Esophagus muscularis mucosa (tissue), 4 donors: ENCODE measurements around the gene SLC4A1. TPM values are rescaled to one million over a fixed set of nuclear protein-coding genes. Genes with fewer than 3 reads are reported as not detected.

ENCODE experiments used
- DNase-seq: peaks from one replicate; pipeline ENCODE4 v3.0.0-alpha.2; 2017; ENCODE audit errors: extremely low spot score
- H3K27ac ChIP-seq, 4 donors: fragments of 200-600 bp; sonication (generic); replicated peaks in 1 of 4; 1 replicate in 3 of 4; 2 replicates in 1 of 4; pipeline ENCODE4 v1.5.1; 2016 to 2019; ENCODE audit warnings: mild to moderate bottlenecking in 1 of 4
- H3K27me3 ChIP-seq, 4 donors: fragments of 200-600 bp; sonication (generic); one replicate each; pipeline versions ENCODE4 v1.5.1 to v1.6.0; 2016 to 2019
- H3K36me3 ChIP-seq, 4 donors: fragments of 200-600 bp; sonication (generic); one replicate each; pipeline ENCODE4 v1.5.1; 2016 to 2019
- H3K4me1 ChIP-seq, 4 donors: fragments of 200-600 bp; sonication (generic); one replicate each; pipeline ENCODE4 v1.5.1; 2016 to 2019
- H3K4me3 ChIP-seq, 4 donors: fragments of 200-600 bp; sonication (generic); 1 replicate in 2 of 4; 2 replicates in 2 of 4; pipeline ENCODE4 v1.5.1; 2016 to 2019; ENCODE audit warnings: mild to moderate bottlenecking in 4 of 4, moderate library complexity in 1 of 4
- H3K9me3 ChIP-seq, 4 donors: fragments of 200-600 bp; sonication (generic); 1 replicate in 3 of 4; 2 replicates in 1 of 4; pipeline ENCODE4 v1.5.1; 2016 to 2019
- CTCF ChIP-seq, 3 experiments: fragments of 200-600 bp in 2 of 3; fragments of 450-650 bp in 1 of 3; sonication (generic) in 2 of 3; IDR thresholded peaks; one replicate each; pipeline ENCODE4 v1.5.1; 2017 to 2019; ENCODE audit warnings: antibody characterized with exemption in 3 of 3, mild to moderate bottlenecking in 2 of 3, moderate library complexity in 1 of 3
- EP300 ChIP-seq: sonication (generic); formaldehyde crosslinking; IDR thresholded peaks from one replicate; pipeline ENCODE4 v1.6.1; 2017; ENCODE audit warnings: antibody characterized with exemption
- POLR2A ChIP-seq: fragments of 450-650 bp; IDR thresholded peaks from one replicate; pipeline ENCODE4 v1.6.1; 2017; ENCODE audit warnings: antibody characterized with exemption, moderate library complexity, mild to moderate bottlenecking, low read depth
- POLR2AphosphoS5 ChIP-seq, 2 donors: sonication (generic); formaldehyde crosslinking; IDR thresholded peaks; one replicate each; pipeline ENCODE4 v1.6.1; 2017; ENCODE audit warnings: antibody characterized with exemption in 2 of 2
- WGBS: methylation state at CpG from one replicate; pipeline ENCODE4 v1.1.5; 2018; 5-methylcytosine and 5-hydroxymethylcytosine counted together
- intact Hi-C: fragments of 100-400 bp; cut with DNase I; formaldehyde crosslinking; loops from one replicate; pipeline ENCODE4 v1.15.1; 2023
- total RNA-seq, 4 donors: library from RNA; depleted of rRNA; stranded (reverse); fragments of >200 nt; gene quantifications; one replicate each; pipeline versions ENCODE4 v1.1.0 to v1.2.1, GENCODE V29; 2016

Gene SLC4A1
- total RNA-seq, 4 donors from 2014 or later, result 0.11 to 2.0 (median 0.19) TPM; not detected in 1

DNA sequence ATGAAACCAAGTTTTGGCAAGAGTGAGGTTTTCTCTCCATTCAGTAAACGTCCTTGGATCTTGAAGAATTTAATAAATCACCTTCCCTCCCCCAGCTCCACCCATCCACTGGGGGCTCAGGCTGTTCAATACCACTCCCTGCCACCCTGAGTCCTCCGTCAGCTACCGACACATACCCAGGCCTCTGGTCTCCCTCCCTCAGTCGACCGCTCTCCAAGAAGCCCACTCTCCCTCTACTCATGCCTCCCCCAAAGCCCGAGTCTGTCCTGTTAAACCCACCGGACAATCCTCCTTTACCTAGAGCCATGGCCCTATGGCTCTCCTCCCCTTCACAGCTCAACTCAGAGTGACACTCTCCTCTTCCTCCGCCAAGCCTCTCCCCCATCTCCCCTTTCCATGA lies 19.7 kb upstream of the SLC4A1 start:
- Histone ChIP-seq H3K27ac (no peak overlapping the region), H3K36me3 (no peaks in the 10 kb centered on the region), H3K4me3 (no peak overlapping the region), H3K4me1 (no peaks in the 10 kb centered on the region), H3K27me3 (peaks cover 0 to 12% (median 0%) of the 10 kb centered on the region in 4 donors), H3K9me3 (no peaks in the 10 kb centered on the region)
- 76% methylated on average over 8 of the region's 8 CpGs for WGBS
- intact Hi-C loops, result no loop called here
- DNase-seq, result no peak
- TF ChIP-seq CTCF (IDR thresholded peaks at IDR 0.05) (no peak), EP300 (no peak), POLR2A (no peak), POLR2AphosphoS5 (IDR thresholded peaks at IDR 0.05) (no peak)

DNA sequence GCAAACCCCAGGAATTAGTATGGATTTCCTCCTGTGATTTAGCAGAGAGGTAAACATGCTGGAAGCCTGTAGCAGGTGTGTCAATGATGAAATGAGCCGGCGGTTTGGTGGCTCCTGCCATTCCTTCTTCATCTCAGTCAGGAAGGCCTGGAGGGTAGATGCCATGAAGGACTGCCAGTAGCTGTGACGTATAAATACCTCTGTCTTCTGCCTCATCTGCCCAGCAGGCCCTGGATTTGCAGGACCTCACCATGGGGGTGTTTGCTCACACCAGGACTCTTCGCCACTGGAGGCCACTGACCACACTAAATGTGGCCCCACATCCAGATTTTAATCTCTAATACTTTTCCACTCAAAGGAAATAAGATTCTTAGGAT lies 16.1 kb upstream of the SLC4A1 start:
- peaks cover 11 to 16% (median 13%) of the 10 kb centered on the region in 4 donors for H3K4me1 ChIP-seq
- H3K27me3 ChIP-seq, result peaks cover 0 to 12% (median 0%) of the 10 kb centered on the region in 4 donors
- no peaks in the 10 kb centered on the region for H3K9me3 ChIP-seq
- H3K36me3 ChIP-seq, result no peaks in the 10 kb centered on the region
- TF ChIP-seq CTCF (IDR thresholded peaks at IDR 0.05) (no peak), POLR2AphosphoS5 (IDR thresholded peaks at IDR 0.05) (no peak), POLR2A (no peak)
- intact Hi-C loops, result no loop called here
- H3K27ac ChIP-seq, result no peak overlapping the region
- no peak overlapping the region for H3K4me3 ChIP-seq
- 97% methylated on average over 4 of the region's 4 CpGs for WGBS
- no peak for DNase-seq

GRCh38 chr17:44283344-44284023 lies 15.5 kb upstream of the SLC4A1 start:
- Histone ChIP-seq H3K4me1 (peaks cover 11 to 17% (median 14%) of the 10 kb centered on the region in 4 donors), H3K9me3 (no peaks in the 10 kb centered on the region), H3K36me3 (no peaks in the 10 kb centered on the region), H3K27me3 (peaks cover 0 to 12% (median 0%) of the 10 kb centered on the region in 4 donors), H3K4me3 (no peak overlapping the region), H3K27ac (no peak overlapping the region)
- no peak for TF ChIP-seq POLR2A
- no peak for TF ChIP-seq POLR2AphosphoS5 (IDR thresholded peaks at IDR 0.05)
- TF ChIP-seq EP300, result no peak
- TF ChIP-seq CTCF (IDR thresholded peaks at IDR 0.05), result no peak
- intact Hi-C loops, result no loop called here
- no peak for DNase-seq
- WGBS, result 75% methylated on average over 6 of the region's 8 CpGs

GRCh38 chr17:44282264-44282663 lies 14.3 kb upstream of the SLC4A1 start:
- Histone ChIP-seq H3K4me1 (peaks cover 11 to 17% (median 14%) of the 10 kb centered on the region in 4 donors), H3K9me3 (no peaks in the 10 kb centered on the region), H3K4me3 (no peak overlapping the region), H3K27me3 (peaks cover 0 to 2% (median 0%) of the 10 kb centered on the region in 4 donors), H3K36me3 (no peaks in the 10 kb centered on the region), H3K27ac (no peak overlapping the region)
- WGBS, result 70% methylated on average over 2 of the region's 3 CpGs
- intact Hi-C loops, result no loop called here
- no peak for DNase-seq
- TF ChIP-seq EP300 (no peak), CTCF (IDR thresholded peaks at IDR 0.05) (no peak), POLR2A (no peak), POLR2AphosphoS5 (IDR thresholded peaks at IDR 0.05) (no peak)

DNA sequence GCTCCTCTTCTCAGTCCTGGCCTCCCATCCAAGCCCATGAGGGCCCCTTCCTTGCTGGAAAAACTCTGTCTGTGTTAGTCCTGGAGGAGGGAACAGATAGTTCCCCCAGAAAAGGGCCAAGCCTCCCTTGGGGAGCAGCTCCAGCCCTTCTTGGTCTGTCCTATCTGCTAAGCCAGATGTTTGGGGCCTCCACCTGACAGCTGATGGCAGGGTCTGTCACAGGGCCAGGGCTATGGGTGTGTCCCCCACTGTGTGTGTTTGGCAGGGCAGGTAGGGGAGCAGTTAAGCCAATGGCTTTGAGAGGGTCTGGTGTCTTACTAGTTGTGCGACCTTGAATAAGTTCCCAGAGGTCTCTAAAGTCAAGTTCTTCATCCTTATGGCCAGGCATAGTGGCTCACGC lies 13.6 kb upstream of the SLC4A1 start:
- H3K27me3 ChIP-seq, result no peaks in the 10 kb centered on the region
- no peaks in the 10 kb centered on the region for H3K36me3 ChIP-seq
- DNase-seq, result no peak
- H3K27ac ChIP-seq, result no peak overlapping the region
- H3K9me3 ChIP-seq, result no peaks in the 10 kb centered on the region
- no peak overlapping the region for H3K4me3 ChIP-seq
- TF ChIP-seq POLR2AphosphoS5 (IDR thresholded peaks at IDR 0.05), result no peak
- TF ChIP-seq CTCF (IDR thresholded peaks at IDR 0.05), result no peak
- no peak for TF ChIP-seq EP300
- TF ChIP-seq POLR2A, result no peak
- WGBS, result 83% methylated on average over 1 of the region's 2 CpGs
- intact Hi-C loops, result no loop called here
- peaks cover 11 to 17% (median 14%) of the 10 kb centered on the region in 4 donors for H3K4me1 ChIP-seq
